SK-N-SH (cell line): ENCODE data around the gene CNGA1.

Experiments
- CHD2 ChIP-seq: fragments of 150-350 bp; IDR thresholded peaks from 2 replicates; pipeline ENCODE4 v1.6.1; 2018; ENCODE audit warnings: low read length; ENCODE audit not compliant: partially characterized antibody
- ELF1 ChIP-seq: IDR thresholded peaks from 2 replicates; pipeline ENCODE4 v1.4.0; 2012

DNA sequence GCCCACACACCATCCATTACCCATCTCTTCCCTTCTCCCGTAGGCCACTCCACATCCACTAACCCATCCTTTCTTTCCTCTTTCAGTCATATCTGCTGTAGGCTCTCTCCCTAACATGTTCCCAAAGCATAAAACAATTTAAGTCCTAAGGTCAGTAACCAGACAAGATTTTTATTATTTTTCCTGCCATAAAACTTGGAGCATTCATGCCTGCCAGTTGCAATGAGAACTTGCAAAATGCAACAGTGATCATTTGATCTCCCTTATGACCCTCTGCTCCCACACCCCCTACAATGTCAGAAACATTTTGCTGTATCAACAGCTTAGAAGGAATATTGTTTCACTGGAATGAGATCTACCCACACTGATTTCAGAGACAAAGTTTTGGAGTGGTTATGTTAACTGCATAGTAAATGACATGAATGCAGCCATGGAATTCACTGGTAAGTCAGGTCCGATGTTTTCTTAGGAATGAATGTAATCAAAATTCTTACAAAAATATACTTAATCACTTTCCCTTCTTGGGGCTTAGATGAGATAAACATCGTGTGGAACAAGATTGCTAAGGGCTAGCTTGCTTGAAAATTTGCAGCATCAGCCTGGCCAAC, 5.8 kb upstream of the CNGA1 start:
- TF ChIP-seq ELF1 (no peak), CHD2 (no peak)
